ENCODE results near the gene DNAJC10.

- no peak for TF ChIP-seq CTCF (IDR thresholded peaks at IDR 0.05; ENCODE audit: poor library complexity)
- TF ChIP-seq EZH2 (IDR thresholded peaks at IDR 0.05; ENCODE audit: borderline replicate concordance), result no peak
- TF ChIP-seq EZH2phosphoT487 (IDR thresholded peaks at IDR 0.05; ENCODE audit: low read depth, severe bottlenecking, unreplicated experiment), result no peak
These were observed 117.2 kb downstream of the DNAJC10 start for GRCh38 chr2:182833084-182833854.
